Sigmoid colon (tissue), 4 donors: ENCODE results near the gene COL6A1.

ENCODE experiments used
- EP300 ChIP-seq, 4 donors: sonication (generic); formaldehyde crosslinking; IDR thresholded peaks; one replicate each; pipeline ENCODE4 v1.6.1; 2017; ENCODE audit warnings: antibody characterized with exemption in 4 of 4
- POLR2A ChIP-seq, 2 donors: fragments of 450-650 bp; IDR thresholded peaks; one replicate each; pipeline ENCODE4 v1.6.1; 2016; ENCODE audit warnings: antibody characterized with exemption in 2 of 2, mild to moderate bottlenecking in 2 of 2, moderate library complexity in 2 of 2
- POLR2AphosphoS5 ChIP-seq, 4 donors: sonication (generic); formaldehyde crosslinking; IDR thresholded peaks; one replicate each; pipeline ENCODE4 v1.6.1; 2017; ENCODE audit warnings: antibody characterized with exemption in 4 of 4
- TF ChIP-seq, protein P1 (sequence below), 4 experiments: fragments of 450-650 bp in 3 of 4; fragments of 200-600 bp in 1 of 4; IDR thresholded peaks; one replicate each; pipeline ENCODE4 v1.5.1; 2016 to 2019; ENCODE audit warnings: antibody characterized with exemption in 4 of 4, mild to moderate bottlenecking in 3 of 4, moderate library complexity in 2 of 4

DNA sequence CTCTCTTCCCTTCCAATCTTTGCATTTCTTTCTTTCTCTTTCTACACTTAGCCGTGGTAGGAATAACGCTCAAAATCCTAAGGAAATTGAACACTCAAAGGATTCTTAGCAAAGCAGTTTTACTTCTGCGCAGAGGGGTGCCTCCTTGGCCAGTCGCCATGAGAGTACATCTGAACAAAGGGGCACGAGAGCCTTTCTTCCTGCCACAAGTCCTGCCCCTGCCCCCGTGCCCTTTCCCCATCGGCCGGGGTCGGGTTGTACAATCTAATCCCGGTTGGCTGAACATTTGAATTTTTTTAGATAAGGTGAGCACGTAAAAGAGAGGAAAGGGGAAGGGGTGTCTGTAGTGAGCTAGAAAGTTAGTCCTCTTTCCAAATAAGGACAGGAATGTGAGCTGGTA, 28.6 kb upstream of the COL6A1 start:
- TF ChIP-seq, protein P1, sequence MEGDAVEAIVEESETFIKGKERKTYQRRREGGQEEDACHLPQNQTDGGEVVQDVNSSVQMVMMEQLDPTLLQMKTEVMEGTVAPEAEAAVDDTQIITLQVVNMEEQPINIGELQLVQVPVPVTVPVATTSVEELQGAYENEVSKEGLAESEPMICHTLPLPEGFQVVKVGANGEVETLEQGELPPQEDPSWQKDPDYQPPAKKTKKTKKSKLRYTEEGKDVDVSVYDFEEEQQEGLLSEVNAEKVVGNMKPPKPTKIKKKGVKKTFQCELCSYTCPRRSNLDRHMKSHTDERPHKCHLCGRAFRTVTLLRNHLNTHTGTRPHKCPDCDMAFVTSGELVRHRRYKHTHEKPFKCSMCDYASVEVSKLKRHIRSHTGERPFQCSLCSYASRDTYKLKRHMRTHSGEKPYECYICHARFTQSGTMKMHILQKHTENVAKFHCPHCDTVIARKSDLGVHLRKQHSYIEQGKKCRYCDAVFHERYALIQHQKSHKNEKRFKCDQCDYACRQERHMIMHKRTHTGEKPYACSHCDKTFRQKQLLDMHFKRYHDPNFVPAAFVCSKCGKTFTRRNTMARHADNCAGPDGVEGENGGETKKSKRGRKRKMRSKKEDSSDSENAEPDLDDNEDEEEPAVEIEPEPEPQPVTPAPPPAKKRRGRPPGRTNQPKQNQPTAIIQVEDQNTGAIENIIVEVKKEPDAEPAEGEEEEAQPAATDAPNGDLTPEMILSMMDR (IDR thresholded peaks at IDR 0.05), result no peak
- no peak for TF ChIP-seq POLR2A (IDR thresholded peaks at IDR 0.05)
- TF ChIP-seq POLR2AphosphoS5 (IDR thresholded peaks at IDR 0.05), result no peak
- TF ChIP-seq EP300 (IDR thresholded peaks at IDR 0.05), result no peak
